IPS DF 6.9 (cell line): ENCODE data around the gene HOMER2.

ENCODE experiments used
- DNase-seq: peaks from one replicate; pipeline ENCODE4 v3.0.0-alpha.2; 2013; ENCODE audit warnings: low read depth, low spot score
- H3K27ac ChIP-seq: one replicate; pipeline ENCODE4 v1.5.1; 2013; ENCODE audit warnings: low read length, control low read depth
- H3K27me3 ChIP-seq: 2 replicates; pipeline ENCODE4 v1.6.1; 2013; ENCODE audit warnings: mild to moderate bottlenecking, low read length; ENCODE audit not compliant: control insufficient read depth, insufficient read depth
- H3K36me3 ChIP-seq: 2 replicates; pipeline ENCODE4 v1.6.1; 2013; ENCODE audit warnings: low read length; ENCODE audit not compliant: control insufficient read depth, insufficient read depth
- H3K4me1 ChIP-seq: 2 replicates; pipeline ENCODE4 v1.6.1; 2013; ENCODE audit warnings: low read length; ENCODE audit not compliant: control insufficient read depth, insufficient read depth
- H3K4me3 ChIP-seq: 2 replicates; pipeline ENCODE4 v1.5.1; 2013; ENCODE audit warnings: mild to moderate bottlenecking, low read length
- H3K9me3 ChIP-seq: 2 replicates; pipeline ENCODE4 v1.6.1; 2013; ENCODE audit warnings: low read length, inconsistent platforms; ENCODE audit not compliant: control insufficient read depth, insufficient read depth
- WGBS: extraction: QIAGEN DNeasy Blood & Tissue Kit; methylation state at CpG from one replicate; pipeline ENCODE4 v1.1.7; 2013; ENCODE audit warnings: mixed read lengths, missing lambda C conversion rate; ENCODE audit not compliant: insufficient read length, insufficient coverage; 5-methylcytosine and 5-hydroxymethylcytosine counted together

The HOMER2 gene

DNA sequence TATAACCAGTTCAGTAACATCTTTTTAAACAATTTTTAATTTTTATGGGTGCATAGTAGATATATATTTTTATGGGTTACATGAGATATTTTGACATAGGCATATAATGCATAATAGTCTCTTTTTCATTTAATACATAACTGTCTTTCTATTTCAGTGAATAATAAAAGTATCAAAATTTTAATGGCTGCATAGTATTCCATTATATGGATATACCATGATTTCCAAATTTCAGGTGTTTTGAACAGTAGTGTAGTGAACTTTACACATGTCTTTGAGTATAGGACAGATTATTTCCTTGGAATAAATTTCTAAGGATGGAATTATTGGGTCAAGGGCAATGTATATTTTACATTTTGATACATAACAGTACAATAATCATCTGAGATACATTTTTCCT, 132.4 kb downstream of the HOMER2 start:
- Histone ChIP-seq H3K4me1 (no peaks in the 10 kb centered on the region), H3K27me3 (no peaks in the 10 kb centered on the region), H3K4me3 (no peak overlapping the region), H3K36me3 (peaks cover 2% of the 10 kb centered on the region; the same call in 1 of the 2 replicates), H3K9me3 (no peaks in the 10 kb centered on the region), H3K27ac (no peak overlapping the region)
- DNase-seq, result no peak

- Histone ChIP-seq H3K9me3 (no peaks in the 10 kb centered on the region), H3K27me3 (no peaks in the 10 kb centered on the region), H3K27ac (no peak overlapping the region), H3K4me3 (no peak overlapping the region), H3K4me1 (no peaks in the 10 kb centered on the region), H3K36me3 (no peaks in the 10 kb centered on the region)
- DNase-seq, result no peak
- WGBS, result no CpG with 5 or more reads among the region's 4 CpGs
Observed at GRCh38 chr15:82812994-82813393, 139.5 kb downstream of the HOMER2 start.

DNA sequence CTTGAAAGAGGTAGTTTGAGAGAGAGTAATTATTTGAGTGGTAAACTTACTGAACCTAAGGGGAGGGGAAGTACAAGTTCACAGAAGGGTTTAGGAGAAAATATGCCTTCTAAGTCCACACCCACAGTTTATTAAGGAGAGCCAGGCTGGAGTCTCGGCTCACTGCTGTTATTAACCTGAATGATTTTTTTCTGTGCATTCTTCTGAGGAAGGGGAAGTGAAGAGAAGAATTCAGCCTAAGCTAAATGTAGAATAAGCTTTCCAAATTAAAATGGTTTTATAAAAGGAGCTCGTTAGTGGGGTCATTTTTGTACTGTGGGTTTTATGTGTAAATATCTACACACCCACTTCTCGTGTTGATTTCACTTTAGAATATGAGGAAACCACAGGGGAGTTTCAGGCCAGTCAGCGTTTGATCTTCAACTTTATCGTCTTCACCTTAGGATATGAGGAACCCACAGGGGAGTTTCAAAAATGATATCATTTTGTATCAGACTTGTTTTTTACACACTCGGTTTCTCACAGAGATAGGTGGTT, 141.6 kb downstream of the HOMER2 start:
- Histone ChIP-seq H3K4me1 (no peaks in the 10 kb centered on the region), H3K27ac (no peak overlapping the region), H3K36me3 (no peaks in the 10 kb centered on the region), H3K27me3 (no peaks in the 10 kb centered on the region), H3K4me3 (peak overlapping the region; percentile 70; the same call in 1 of the 2 replicates), H3K9me3 (no peaks in the 10 kb centered on the region)
- no CpG with 5 or more reads among the region's 6 CpGs for WGBS
- no peak for DNase-seq

DNA sequence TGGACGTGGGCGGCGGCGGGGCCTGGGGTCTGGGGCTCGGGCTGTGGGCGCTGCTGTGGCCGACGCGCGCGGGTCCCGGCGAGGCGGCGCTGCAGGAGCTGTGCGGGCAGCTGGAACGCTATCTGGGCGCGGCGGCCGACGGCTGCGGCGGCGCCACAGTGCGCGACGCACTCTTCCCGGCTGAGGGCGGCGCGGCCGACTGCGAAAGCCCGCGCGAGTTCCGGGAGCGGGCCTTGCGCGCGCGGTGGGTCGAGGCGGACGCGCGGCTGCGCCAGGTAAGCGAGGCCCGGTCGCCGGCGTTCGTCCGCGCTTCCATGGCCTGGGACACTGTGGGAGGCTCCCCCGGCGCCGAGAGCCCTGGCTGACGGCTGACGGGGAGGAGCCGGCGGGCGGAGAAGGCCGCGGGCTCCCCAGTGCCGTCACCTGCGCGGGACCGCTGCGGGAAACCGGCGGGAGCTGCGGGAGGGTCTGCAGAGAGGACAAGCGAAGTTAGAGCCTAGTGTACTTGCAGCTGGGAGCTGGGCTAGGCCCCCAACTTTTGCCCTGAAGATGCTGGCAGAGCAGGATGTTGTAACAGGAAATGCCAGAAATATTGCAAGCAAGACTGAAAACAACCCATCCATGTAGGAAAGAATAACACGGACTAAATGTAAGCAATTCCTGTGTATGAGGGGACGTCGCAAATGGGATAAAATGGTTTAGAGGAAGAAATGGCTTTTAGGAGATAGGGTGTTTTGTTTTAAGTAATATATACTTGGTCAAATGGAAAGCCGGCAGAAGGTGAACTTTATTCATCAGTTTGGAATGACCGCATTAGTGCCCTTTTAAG, 142.2 kb downstream of the HOMER2 start:
- WGBS, result 100% methylated on average over 2 of the region's 81 CpGs
- peak overlapping the region; percentile 70 for H3K4me3 ChIP-seq
- no peaks in the 10 kb centered on the region for H3K27me3 ChIP-seq
- DNase-seq, result no peak
- no peak overlapping the region for H3K27ac ChIP-seq
- no peaks in the 10 kb centered on the region for H3K4me1 ChIP-seq
- no peaks in the 10 kb centered on the region for H3K9me3 ChIP-seq
- no peaks in the 10 kb centered on the region for H3K36me3 ChIP-seq

DNA sequence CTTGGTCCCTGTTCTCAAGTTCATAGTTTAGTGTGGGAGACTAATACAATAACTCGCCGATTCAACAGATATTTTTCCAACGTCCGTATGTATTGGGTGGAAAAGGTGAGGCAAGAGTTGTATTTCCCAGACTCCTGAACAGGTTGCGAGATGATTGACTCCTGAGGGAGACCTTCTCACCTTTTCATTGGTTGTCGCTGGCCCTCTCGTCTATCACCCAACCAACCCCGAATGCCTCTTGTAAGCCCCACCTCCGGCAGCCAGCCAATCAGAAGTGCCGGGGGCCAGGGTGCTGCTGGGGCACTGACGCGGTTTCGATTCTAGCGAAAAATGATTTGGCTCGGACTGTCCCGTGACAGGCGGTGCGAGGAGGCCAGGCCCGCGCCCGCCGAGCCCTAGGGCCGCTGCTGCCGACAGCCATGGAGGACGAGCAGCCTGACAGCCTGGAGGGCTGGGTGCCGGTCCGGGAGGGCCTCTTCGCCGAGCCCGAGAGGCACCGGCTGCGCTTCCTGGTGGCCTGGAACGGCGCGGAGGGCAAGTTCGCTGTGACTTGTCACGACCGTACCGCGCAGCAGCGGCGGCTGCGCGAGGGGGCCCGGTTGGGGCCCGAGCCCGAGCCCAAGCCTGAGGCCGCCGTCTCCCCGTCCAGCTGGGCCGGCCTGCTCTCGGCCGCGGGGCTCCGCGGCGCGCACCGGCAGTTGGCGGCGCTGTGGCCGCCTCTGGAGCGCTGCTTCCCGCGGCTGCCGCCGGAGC, 143.0 kb downstream of the HOMER2 start, which contains the start of gene WHAMM:
Gene WHAMM (plus strand): TSS at position 321 of the 753 bp plus-strand sequence. CDS start 99 bp downstream, at position 420.
- peak; percentile 83 for DNase-seq
- no peaks in the 10 kb centered on the region for H3K27me3 ChIP-seq
- WGBS, result no CpG with 5 or more reads among the region's 67 CpGs
- H3K9me3 ChIP-seq, result no peaks in the 10 kb centered on the region
- no peaks in the 10 kb centered on the region for H3K4me1 ChIP-seq
- peak within 1 kb of the TSS; percentile 70 for H3K4me3 ChIP-seq
- no peak within 1 kb of the TSS for H3K27ac ChIP-seq
- H3K36me3 ChIP-seq, result no peaks in the 10 kb centered on the region

GRCh38 chr15:82808634-82809041, 143.9 kb downstream of the HOMER2 start:
- DNase-seq, result no peak
- no peaks in the 10 kb centered on the region for H3K4me1 ChIP-seq
- H3K9me3 ChIP-seq, result no peaks in the 10 kb centered on the region
- H3K36me3 ChIP-seq, result no peaks in the 10 kb centered on the region
- H3K27ac ChIP-seq, result no peak overlapping the region
- H3K4me3 ChIP-seq, result no peak overlapping the region
- no peaks in the 10 kb centered on the region for H3K27me3 ChIP-seq
- no CpG with 5 or more reads among the region's 9 CpGs for WGBS

DNA sequence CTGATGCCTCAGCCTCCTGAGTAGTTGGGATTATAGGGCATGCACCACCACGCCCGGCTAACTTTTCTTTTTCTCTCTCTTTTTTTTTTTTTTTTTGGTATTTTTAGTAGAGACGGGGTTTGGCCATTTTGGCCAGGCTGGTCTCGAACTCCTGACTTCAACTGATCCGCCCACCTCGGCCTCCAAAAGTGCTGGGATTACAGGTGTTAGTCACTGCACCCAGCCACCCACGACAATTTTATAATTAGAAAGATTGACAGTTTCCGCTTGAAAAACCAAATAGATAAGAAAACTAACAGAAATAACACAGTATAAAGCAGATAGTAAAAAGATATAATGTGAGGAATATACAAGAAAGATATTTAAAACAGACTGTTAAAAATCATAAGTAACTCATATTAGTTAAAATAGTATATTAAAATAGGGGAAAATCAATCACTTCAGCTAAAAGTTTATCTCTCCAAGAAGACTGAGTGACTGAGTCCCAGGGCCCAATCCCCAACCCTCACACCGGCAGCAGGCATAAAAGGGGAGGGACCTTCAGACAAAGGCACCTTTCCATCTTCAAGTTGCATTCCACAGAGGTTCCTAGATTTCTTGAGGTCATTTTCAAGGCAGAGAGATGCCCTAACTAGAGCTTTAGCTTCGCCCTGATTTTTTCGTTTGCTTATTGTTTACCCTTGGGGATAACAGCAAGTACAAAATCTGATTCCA, 144.4 kb downstream of the HOMER2 start:
- Histone ChIP-seq H3K4me1 (no peaks in the 10 kb centered on the region), H3K9me3 (no peaks in the 10 kb centered on the region), H3K36me3 (no peaks in the 10 kb centered on the region), H3K4me3 (no peak overlapping the region), H3K27ac (no peak overlapping the region), H3K27me3 (no peaks in the 10 kb centered on the region)
- DNase-seq, result no peak
- no CpG with 5 or more reads among the region's 11 CpGs for WGBS

GRCh38 chr15:82805994-82806406, 146.5 kb downstream of the HOMER2 start, which contains the start of gene FSD2:
Gene FSD2, minus strand, starts transcription at chr15:82806069. Its CDS starts 18,679 bp downstream, at chr15:82787390.
- Histone ChIP-seq H3K9me3 (no peaks in the 10 kb centered on the region), H3K27me3 (no peaks in the 10 kb centered on the region), H3K27ac (no peak within 1 kb of the TSS), H3K36me3 (no peaks in the 10 kb centered on the region), H3K4me3 (no peak within 1 kb of the TSS), H3K4me1 (no peaks in the 10 kb centered on the region)
- no peak for DNase-seq
- WGBS, result no CpG with 5 or more reads among the region's 2 CpGs

- no peak overlapping the region for H3K27ac ChIP-seq
- H3K36me3 ChIP-seq, result no peaks in the 10 kb centered on the region
- H3K4me3 ChIP-seq, result no peak overlapping the region
- H3K27me3 ChIP-seq, result no peaks in the 10 kb centered on the region
- no peaks in the 10 kb centered on the region for H3K9me3 ChIP-seq
- DNase-seq, result no peak
- WGBS, result no CpG with 5 or more reads among the region's 1 CpG
- no peaks in the 10 kb centered on the region for H3K4me1 ChIP-seq
Observed at GRCh38 chr15:82804575-82804949, 148.0 kb downstream of the HOMER2 start.
